Prostate gland (tissue), 2 donors: ENCODE measurements around the gene ARHGEF16. TPM values are rescaled to one million over a fixed set of nuclear protein-coding genes. Genes with fewer than 3 reads are reported as not detected.

Source experiments
- DNase-seq: peaks from one replicate; pipeline ENCODE4 v3.0.0-alpha.2; 2019; ENCODE audit warnings: low spot score
- H3K27ac ChIP-seq, 2 donors: fragments of 200-600 bp; sonication (generic); 2 replicates each; pipeline ENCODE4 v1.5.1; 2017 to 2019
- H3K27me3 ChIP-seq: fragments of 200-600 bp; sonication (generic); replicated peaks from 2 replicates; pipeline ENCODE4 v1.5.1; 2019; ENCODE audit not compliant: insufficient read depth
- H3K36me3 ChIP-seq, 2 donors: fragments of 200-600 bp; sonication (generic); 1 replicate in 1 of 2; 2 replicates in 1 of 2; pipeline versions ENCODE4 v1.5.1 to v1.8.1; 2017 to 2019
- H3K4me1 ChIP-seq: fragments of 200-600 bp; sonication (generic); replicated peaks from 2 replicates; pipeline ENCODE4 v1.5.1; 2019
- H3K4me3 ChIP-seq, 2 donors: fragments of 200-600 bp; sonication (generic); 2 replicates each; pipeline ENCODE4 v1.5.1; 2017 to 2019
- H3K9me3 ChIP-seq: fragments of 200-600 bp; sonication (generic); 2 replicates; pipeline ENCODE4 v1.5.1; 2017
- CTCF ChIP-seq, 4 experiments: fragments of 200-600 bp in 2 of 4; fragments of 450-650 bp in 2 of 4; sonication (generic) in 2 of 4; IDR thresholded peaks; 1 replicate in 3 of 4; 2 replicates in 1 of 4; pipeline ENCODE4 v1.5.1; 2016 to 2019; ENCODE audit warnings: antibody characterized with exemption in 4 of 4, mild to moderate bottlenecking in 2 of 4, moderate library complexity in 2 of 4
- POLR2A ChIP-seq: fragments of 450-650 bp; IDR thresholded peaks from one replicate; pipeline ENCODE4 v1.6.1; 2016; ENCODE audit warnings: antibody characterized with exemption, mild to moderate bottlenecking
- POLR2AphosphoS5 ChIP-seq: sonication (generic); formaldehyde crosslinking; IDR thresholded peaks from one replicate; pipeline ENCODE4 v1.6.1; 2017; ENCODE audit warnings: antibody characterized with exemption
- WGBS: methylation state at CpG from one replicate; pipeline ENCODE4 v1.1.5; 2018; 5-methylcytosine and 5-hydroxymethylcytosine counted together
- intact Hi-C: fragments of 100-400 bp; cut with DNase I; formaldehyde crosslinking; loops from one replicate; pipeline ENCODE4 v1.14.2; 2022
- total RNA-seq, 2 donors: library from RNA; depleted of rRNA; stranded (reverse); fragments of >200 nt; gene quantifications; one replicate each; pipeline ENCODE4 v1.1.0, GENCODE V29; 2016

The ARHGEF16 gene
- total RNA-seq, 2 donors from 2014 or later = 25.2 to 25.4 TPM

GRCh38 chr1:3417082-3417739 lies 37.3 kb upstream of the ARHGEF16 start:
- Histone ChIP-seq H3K4me3 (no peak overlapping the region), H3K4me1 (no peaks in the 10 kb centered on the region), H3K27ac (no peak overlapping the region), H3K36me3 (no peaks in the 10 kb centered on the region), H3K9me3 (no peaks in the 10 kb centered on the region), H3K27me3 (peaks cover 14% of the 10 kb centered on the region)
- intact Hi-C loops = loop anchor here (10.0 kb wide), 1 partner anchor 132 kb away; no protein-coding TSS in a partner anchor
- TF ChIP-seq CTCF (IDR thresholded peaks at IDR 0.05) = peak in 1 of 4 experiments; percentile 10
- no peak for TF ChIP-seq POLR2A
- no peak for TF ChIP-seq POLR2AphosphoS5
- no peak for DNase-seq
- 84% methylated on average over 6 of the region's 6 CpGs for WGBS

- 76% methylated on average over 9 of the region's 9 CpGs for WGBS
- no peak overlapping the region for H3K27ac ChIP-seq
- no peaks in the 10 kb centered on the region for H3K4me1 ChIP-seq
- intact Hi-C loops = loop anchor here (10.0 kb wide), 1 partner anchor 133 kb away; no protein-coding TSS in a partner anchor
- no peak for DNase-seq
- H3K36me3 ChIP-seq = no peaks in the 10 kb centered on the region
- H3K9me3 ChIP-seq = no peaks in the 10 kb centered on the region
- no peak for TF ChIP-seq POLR2A
- TF ChIP-seq POLR2AphosphoS5 = no peak
- no peak for TF ChIP-seq CTCF (IDR thresholded peaks at IDR 0.05)
- H3K4me3 ChIP-seq = no peak overlapping the region
- H3K27me3 ChIP-seq = peaks cover 11% of the 10 kb centered on the region
Measured at GRCh38 chr1:3417934-3418333, 36.5 kb upstream of the ARHGEF16 start.

GRCh38 chr1:3418600-3418999 lies 35.9 kb upstream of the ARHGEF16 start:
- no peak for DNase-seq
- Histone ChIP-seq H3K9me3 (no peaks in the 10 kb centered on the region), H3K27me3 (peaks cover 11% of the 10 kb centered on the region), H3K36me3 (no peaks in the 10 kb centered on the region), H3K4me3 (no peak overlapping the region), H3K4me1 (no peaks in the 10 kb centered on the region), H3K27ac (no peak overlapping the region)
- intact Hi-C loops = loop anchor here (10.0 kb wide), 1 partner anchor 134 kb away; no protein-coding TSS in a partner anchor
- WGBS = 86% methylated on average over 7 of the region's 8 CpGs
- no peak for TF ChIP-seq CTCF (IDR thresholded peaks at IDR 0.05)
- no peak for TF ChIP-seq POLR2A
- TF ChIP-seq POLR2AphosphoS5 = no peak

- WGBS = 49% methylated on average over 14 of the region's 15 CpGs
- H3K4me1 ChIP-seq = no peaks in the 10 kb centered on the region
- no peaks in the 10 kb centered on the region for H3K36me3 ChIP-seq
- H3K4me3 ChIP-seq = no peak overlapping the region
- TF ChIP-seq POLR2A (no peak), CTCF (IDR thresholded peaks at IDR 0.05) (no peak), POLR2AphosphoS5 (no peak)
- no peak overlapping the region for H3K27ac ChIP-seq
- no peaks in the 10 kb centered on the region for H3K9me3 ChIP-seq
- DNase-seq = no peak
- peaks cover 3% of the 10 kb centered on the region for H3K27me3 ChIP-seq
- intact Hi-C loops = loop anchor here (5.0 to 10.0 kb wide), 2 partner anchors 135 to 1002 kb away; no protein-coding TSS in a partner anchor
Measured at GRCh38 chr1:3419415-3420204, 34.9 kb upstream of the ARHGEF16 start.
